Liver (tissue), 9 donors: Measurements from ENCODE around the gene PHETA2. TPM values are rescaled to one million over a fixed set of nuclear protein-coding genes. Genes with fewer than 3 reads are reported as not detected.

Experiments
- DNase-seq: peaks from one replicate; pipeline ENCODE4 v3.0.0-alpha.2; 2017; ENCODE audit warnings: low spot score
- H3K27ac ChIP-seq, 2 donors: one replicate each; pipeline ENCODE4 v1.7.0; 2013; ENCODE audit warnings: inconsistent platforms in 2 of 2, low read length in 2 of 2, control low read depth in 1 of 2, low read depth in 1 of 2, mild to moderate bottlenecking in 1 of 2
- H3K27me3 ChIP-seq, 4 donors: one replicate each; pipeline versions ENCODE4 v1.6.1 to v1.7.0; 2013; ENCODE audit warnings: low read length in 3 of 4, inconsistent platforms in 1 of 4, mild to moderate bottlenecking in 1 of 4, moderate library complexity in 1 of 4; ENCODE audit not compliant: control insufficient read depth in 4 of 4, insufficient read depth in 4 of 4
- H3K36me3 ChIP-seq, 4 donors: one replicate each; pipeline versions ENCODE4 v1.6.1 to v1.7.0; 2013; ENCODE audit warnings: low read length in 3 of 4, mild to moderate bottlenecking in 3 of 4, low read depth in 1 of 4, moderate library complexity in 1 of 4; ENCODE audit not compliant: control insufficient read depth in 4 of 4, insufficient read depth in 3 of 4
- H3K4me1 ChIP-seq, 4 donors: one replicate each; pipeline versions ENCODE4 v1.6.1 to v1.7.0; 2013; ENCODE audit warnings: low read length in 3 of 4, mild to moderate bottlenecking in 3 of 4, moderate library complexity in 1 of 4; ENCODE audit not compliant: control insufficient read depth in 4 of 4, insufficient read depth in 4 of 4
- H3K4me3 ChIP-seq, 3 donors: one replicate each; pipeline versions ENCODE4 v1.6.1 to v1.7.0; 2013; ENCODE audit warnings: low read length in 3 of 3, control low read depth in 1 of 3, low read depth in 1 of 3, mild to moderate bottlenecking in 1 of 3
- H3K9ac ChIP-seq, 2 donors: one replicate each; pipeline ENCODE4 v1.7.0; 2013; ENCODE audit warnings: low read length in 2 of 2, mild to moderate bottlenecking in 2 of 2, moderate library complexity in 2 of 2, control low read depth in 1 of 2, low read depth in 1 of 2
- H3K9me3 ChIP-seq, 4 donors: one replicate each; pipeline versions ENCODE4 v1.6.1 to v1.7.0; 2013; ENCODE audit warnings: low read length in 3 of 4; ENCODE audit not compliant: control insufficient read depth in 4 of 4
- ATF3 ChIP-seq: IDR thresholded peaks from 2 replicates; pipeline ENCODE4 v1.6.1; 2016; ENCODE audit warnings: antibody characterized with exemption
- CTCF ChIP-seq: fragments of 150-350 bp; IDR thresholded peaks from 2 replicates; pipeline ENCODE4 v1.5.1; 2017; ENCODE audit warnings: improper control_type of control experiment, low read depth, low read length; ENCODE audit not compliant: missing input control
- EGR1 ChIP-seq, 2 donors: IDR thresholded peaks; 2 replicates each; pipeline ENCODE4 v1.6.1; 2016 to 2018; ENCODE audit warnings: antibody characterized with exemption in 2 of 2, low read depth in 2 of 2
- FOXA1 ChIP-seq: IDR thresholded peaks from 2 replicates; pipeline ENCODE4 v1.6.1; 2016; ENCODE audit warnings: antibody characterized with exemption
- FOXA2 ChIP-seq: IDR thresholded peaks from 2 replicates; pipeline ENCODE4 v1.6.1; 2016; ENCODE audit warnings: antibody characterized with exemption
- HNF4A ChIP-seq, 2 donors: conservative IDR thresholded peaks; 2 replicates each; pipeline ENCODE4 v1.6.1; 2016; ENCODE audit warnings: antibody characterized with exemption in 2 of 2, mild to moderate bottlenecking in 2 of 2
- HNF4G ChIP-seq: IDR thresholded peaks from 2 replicates; pipeline ENCODE4 v1.6.1; 2016; ENCODE audit warnings: antibody characterized with exemption
- RAD21 ChIP-seq, 2 donors: IDR thresholded peaks; 2 replicates each; pipeline ENCODE4 v1.6.1; 2016; ENCODE audit warnings: antibody characterized with exemption in 2 of 2, mild to moderate bottlenecking in 2 of 2
- REST ChIP-seq: IDR thresholded peaks from 2 replicates; pipeline ENCODE4 v1.6.1; 2016; ENCODE audit warnings: antibody characterized with exemption, mild to moderate bottlenecking
- RXRA ChIP-seq, 2 donors: IDR thresholded peaks; 2 replicates each; pipeline ENCODE4 v1.6.1; 2017 to 2018; ENCODE audit warnings: antibody characterized with exemption in 2 of 2, mild to moderate bottlenecking in 1 of 2
- SP1 ChIP-seq: IDR thresholded peaks from 2 replicates; pipeline ENCODE4 v1.6.1; 2018; ENCODE audit warnings: antibody characterized with exemption, mild to moderate bottlenecking
- TAF1 ChIP-seq: conservative IDR thresholded peaks from 2 replicates; pipeline ENCODE4 v1.6.1; 2016; ENCODE audit warnings: antibody characterized with exemption, mild to moderate bottlenecking
- ZBTB33 ChIP-seq: IDR thresholded peaks from 2 replicates; pipeline ENCODE4 v1.6.1; 2016; ENCODE audit warnings: antibody characterized with exemption
- WGBS: extraction: QIAGEN DNeasy Blood & Tissue Kit; methylation state at CpG from one replicate; pipeline ENCODE4 v1.1.7; 2013; 5-methylcytosine and 5-hydroxymethylcytosine counted together
- polyA plus RNA-seq, 2 donors: library from polyadenylated mRNA; stranded (reverse) in 1 of 2; unstranded in 1 of 2; fragments of 200-250 nt in 1 of 2; fragments of >200 nt in 1 of 2; fragmentation: Nextera tagmentation in 1 of 2; extraction: Ambion mirVana in 1 of 2; gene quantifications; one replicate each; pipeline versions ENCODE4 v1.2.1 to v1.2.3, GENCODE V29; 2013 to 2015
- total RNA-seq, 2 donors: library from RNA; depleted of rRNA; stranded (reverse); fragments of >200 nt; gene quantifications; one replicate each; pipeline ENCODE4 v1.2.3, GENCODE V29; 2014
- donor health status: healthy.
- donor health status: healthy.
- donor health status: healthy.
- donor health status: healthy.
- donor health status: healthy.

The PHETA2 gene
- total and polyA plus RNA-seq, 4 donors, result 0.89 to 5.1 (median 1.5) TPM

- TF ChIP-seq ZBTB33, result no peak
- TF ChIP-seq CTCF, result no peak
- TF ChIP-seq RXRA (IDR thresholded peaks at IDR 0.05), result no peak
Measured at GRCh38 chr22:42067671-42068251, 6.3 kb upstream of the PHETA2 start (continued).

GRCh38 chr22:42068291-42068690 is 5.8 kb upstream of the PHETA2 start:
- no peak for DNase-seq
- H3K27me3 ChIP-seq, result no peaks in the 10 kb centered on the region

More at GRCh38 chr22:42068291-42068690, 5.8 kb upstream of the PHETA2 start:
- Histone ChIP-seq H3K4me1 (peaks cover 5 to 48% (median 42%) of the 10 kb centered on the region in 4 donors), H3K27ac (no peak overlapping the region), H3K36me3 (peaks cover 0 to 18% (median 3%) of the 10 kb centered on the region in 4 donors), H3K9ac (no peak overlapping the region), H3K4me3 (no peak overlapping the region), H3K9me3 (no peaks in the 10 kb centered on the region)
- no peak for TF ChIP-seq SP1
- TF ChIP-seq EGR1 (IDR thresholded peaks at IDR 0.05; ENCODE audit: low read depth in 2 of 2), result no peak
- no peak for TF ChIP-seq HNF4A (conservative IDR thresholded peaks at IDR 0.05)
- TF ChIP-seq ATF3, result no peak
- TF ChIP-seq REST, result no peak
- no peak for TF ChIP-seq RAD21 (IDR thresholded peaks at IDR 0.05)
- TF ChIP-seq TAF1, result no peak
- no peak for TF ChIP-seq FOXA1
- TF ChIP-seq HNF4G, result no peak
- no peak for TF ChIP-seq FOXA2
- no peak for TF ChIP-seq ZBTB33
- no peak for TF ChIP-seq RXRA (IDR thresholded peaks at IDR 0.05)
- WGBS, result 74% methylated on average over 4 of the region's 4 CpGs
